T-helper 2 cell (primary cell): ENCODE data around the gene DENND2A.
"Not testable (repeated sequence)": the region's sequence is repeated elsewhere in the genome, so short reads cannot be mapped to it uniquely, and the experiment has no call there.

Source experiments
- DNase-seq, 5 experiments: peaks; one replicate each; pipeline versions ENCODE4 v3.0.0 to v3.0.0-alpha.2; 2012 to 2022

Gene DENND2A

GRCh38 chr7:140542228-140542603 is 98.4 kb downstream of the DENND2A start:
- DNase-seq, result no peak

GRCh38 chr7:140541513-140542227 is 98.9 kb downstream of the DENND2A start:
- DNase-seq, result no peak

GRCh38 chr7:140541176-140541512 is 99.5 kb downstream of the DENND2A start:
- DNase-seq, result no peak

- DNase-seq, result no peak
Measured at GRCh38 chr7:140540136-140540777, 100.4 kb downstream of the DENND2A start.

- DNase-seq, result no peak
Measured at GRCh38 chr7:140539461-140539860, 101.2 kb downstream of the DENND2A start.

- DNase-seq, result no peak
Measured at GRCh38 chr7:140537750-140538482, 102.7 kb downstream of the DENND2A start.

GRCh38 chr7:140534743-140535142 is 105.9 kb downstream of the DENND2A start:
- no peak for DNase-seq

- peak in 1 of 5 experiments; percentile 28 for DNase-seq
Measured at GRCh38 chr7:140533394-140533872, 107.2 kb downstream of the DENND2A start.

GRCh38 chr7:140529428-140529827 is 111.2 kb downstream of the DENND2A start:
- not testable (repeated sequence) for DNase-seq

- DNase-seq, result no peak
Measured at GRCh38 chr7:140526787-140527664, 113.6 kb downstream of the DENND2A start.

GRCh38 chr7:140526214-140526613 is 114.4 kb downstream of the DENND2A start:
- no peak for DNase-seq

- DNase-seq, result peak in 3 of 5 experiments; percentile 16 to 71 (median 36)
Measured at GRCh38 chr7:140525743-140526142, 114.9 kb downstream of the DENND2A start.

GRCh38 chr7:140521421-140521820 is 119.2 kb downstream of the DENND2A start:
- DNase-seq, result no peak

GRCh38 chr7:140519007-140519399 is 121.6 kb downstream of the DENND2A start:
- no peak for DNase-seq

- no peak for DNase-seq
Measured at GRCh38 chr7:140518370-140519006, 122.1 kb downstream of the DENND2A start.

GRCh38 chr7:140517546-140518369 is 122.9 kb downstream of the DENND2A start:
- DNase-seq, result peak; percentile 16 to 67 (median 55)

- DNase-seq, result no peak
Measured at GRCh38 chr7:140512317-140513000, 128.2 kb downstream of the DENND2A start.

- no peak for DNase-seq
Measured at GRCh38 chr7:140509789-140510188, 130.8 kb downstream of the DENND2A start.

GRCh38 chr7:140507556-140507955 is 133.1 kb downstream of the DENND2A start:
- DNase-seq, result not testable (repeated sequence)

GRCh38 chr7:140506788-140507464 is 133.7 kb downstream of the DENND2A start:
- DNase-seq, result no peak
